DND-41 (cell line): ENCODE data around the gene KSR1.

Experiments used
- CTCF ChIP-seq: IDR thresholded peaks from 2 replicates; pipeline ENCODE4 v1.5.1; 2012; ENCODE audit warnings: borderline replicate concordance, low read length, moderate library complexity, mild to moderate bottlenecking; ENCODE audit not compliant: poor library complexity, severe bottlenecking; ENCODE audit errors: extremely low read depth
- EZH2 ChIP-seq: IDR thresholded peaks from 3 replicates; pipeline ENCODE4 v1.6.1; 2012; ENCODE audit warnings: borderline replicate concordance, low read depth, mild to moderate bottlenecking, moderate library complexity, low read length, inconsistent platforms; ENCODE audit not compliant: severe bottlenecking

GRCh38 chr17:27522028-27522635, 65.9 kb downstream of the KSR1 start:
- no peak for TF ChIP-seq CTCF
- no peak for TF ChIP-seq EZH2
